Measurements from ENCODE around the gene PARVB.

DNA sequence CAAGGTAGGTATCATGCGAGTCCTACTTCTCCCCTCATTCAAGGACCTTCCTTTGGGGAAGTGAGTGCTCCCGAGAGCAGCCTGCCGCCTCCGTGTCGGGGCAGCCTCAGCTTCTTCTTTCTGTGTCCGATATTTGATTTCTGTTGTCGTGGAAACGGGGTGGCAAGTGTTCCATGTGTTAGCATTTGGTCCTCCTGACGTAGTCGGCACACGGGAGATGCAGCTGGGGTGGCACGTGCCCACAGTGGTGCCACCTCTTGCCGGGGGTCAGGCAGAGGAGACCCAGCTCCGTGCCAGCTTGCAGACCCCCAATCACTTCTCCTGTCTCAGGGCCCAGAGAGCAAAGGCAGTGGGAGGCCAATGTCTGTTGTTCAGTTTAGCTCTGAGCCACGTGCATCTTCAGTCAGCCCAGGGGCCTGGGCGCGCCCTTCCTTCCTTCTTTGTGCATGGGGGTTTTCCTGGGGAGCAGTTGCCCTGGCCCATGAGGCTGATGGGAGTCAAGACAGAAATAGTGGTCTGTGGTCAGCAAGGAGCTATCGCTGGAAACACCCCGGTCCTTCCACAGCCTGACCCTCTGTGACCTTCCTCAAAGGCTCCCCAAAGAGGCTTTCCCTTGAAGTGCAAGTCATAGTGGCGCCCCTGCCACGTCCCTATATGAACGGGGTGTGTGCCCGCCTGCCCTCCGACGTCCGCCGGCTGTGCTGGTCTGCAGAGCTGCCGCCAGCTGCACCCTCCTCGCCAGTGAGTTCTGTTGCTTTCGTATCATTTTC, 44.5 kb downstream of the PARVB start:
- no peak for TF ChIP-seq CTCF (IDR thresholded peaks at IDR 0.05)
- TF ChIP-seq POLR2A (IDR thresholded peaks at IDR 0.05) = no peak
- no peak for TF ChIP-seq EP300 (IDR thresholded peaks at IDR 0.05)
